Measurements from ENCODE around the gene E4F1.
"Not testable (repeated sequence)": the region's sequence is repeated elsewhere in the genome, so short reads cannot be mapped to it uniquely, and the experiment has no call there.

E4F1 gene

DNA sequence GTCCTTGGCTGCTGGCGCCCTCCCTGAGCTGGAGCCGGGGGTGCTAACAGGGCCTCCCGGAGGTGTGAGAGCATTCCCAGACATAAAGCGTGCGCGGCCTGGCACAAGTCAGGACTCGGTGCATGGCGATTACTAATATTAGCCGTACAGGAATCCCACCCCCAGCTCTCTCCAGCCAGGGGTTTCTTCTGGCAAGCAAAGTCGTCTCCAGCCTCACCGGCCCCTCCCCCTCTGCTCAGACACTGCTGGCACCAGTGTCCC is 32.0 kb upstream of the E4F1 start:
- no peaks in the 10 kb centered on the region for H3K36me3 ChIP-seq (ENCODE audit: control insufficient read depth, insufficient read depth, low read length)
- no peak overlapping the region for H3K27ac ChIP-seq (ENCODE audit: low read depth, low read length)
- peaks cover 22% of the 10 kb centered on the region for H3K27me3 ChIP-seq (ENCODE audit: control insufficient read depth, insufficient read depth, low read length)
- no peak overlapping the region for H3K4me3 ChIP-seq (ENCODE audit: low read length)
- H3K9ac ChIP-seq (ENCODE audit: low read length), result no peak overlapping the region
- no peaks in the 10 kb centered on the region for H3K4me1 ChIP-seq (ENCODE audit: control insufficient read depth, insufficient read depth, low read length)

DNA sequence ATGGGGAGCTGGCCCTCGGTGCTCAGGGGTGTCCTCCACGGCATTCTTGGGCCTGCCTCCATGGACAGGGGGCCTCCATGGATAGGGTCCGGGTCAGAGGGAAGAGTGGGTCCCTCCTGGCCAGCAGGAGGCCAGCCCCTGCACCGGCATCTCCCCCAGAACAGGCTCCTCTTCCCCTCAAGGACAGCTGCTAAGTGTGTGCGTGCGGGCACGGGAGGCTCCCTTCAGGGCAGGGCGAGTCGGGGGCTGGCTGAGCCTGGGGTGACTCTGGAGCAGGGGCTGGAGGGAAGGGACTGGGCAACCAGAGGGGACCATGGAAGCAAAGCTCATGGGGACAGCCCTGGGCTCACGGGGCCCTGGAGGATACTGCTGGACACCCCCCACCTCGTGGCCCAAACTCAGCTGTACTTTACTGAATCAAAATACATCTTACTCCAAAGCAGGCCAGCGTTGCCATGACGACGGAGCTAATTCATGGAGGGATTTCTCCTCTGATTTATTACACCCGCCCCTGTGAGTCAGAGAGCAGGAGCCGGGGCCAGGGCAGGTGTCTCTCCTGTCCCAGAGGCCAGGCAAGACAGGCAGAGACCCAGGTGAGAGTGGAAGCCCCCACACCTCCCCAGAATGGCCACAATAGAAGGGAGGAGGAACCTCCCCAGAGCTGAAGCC is 29.1 kb upstream of the E4F1 start:
- Histone ChIP-seq H3K9ac (ENCODE audit: low read length) (no peak overlapping the region), H3K4me3 (ENCODE audit: low read length) (no peak overlapping the region), H3K36me3 (ENCODE audit: control insufficient read depth, insufficient read depth, low read length) (no peaks in the 10 kb centered on the region)

GRCh38 chr16:2194852-2195321 is 28.5 kb upstream of the E4F1 start:
- Histone ChIP-seq H3K36me3 (ENCODE audit: control insufficient read depth, insufficient read depth, low read length) (no peaks in the 10 kb centered on the region), H3K9ac (ENCODE audit: low read length) (no peak overlapping the region), H3K4me3 (ENCODE audit: low read length) (no peak overlapping the region), H3K27ac (ENCODE audit: low read depth, low read length) (no peak overlapping the region), H3K27me3 (ENCODE audit: control insufficient read depth, insufficient read depth, low read length) (peaks cover 28% of the 10 kb centered on the region), H3K4me1 (ENCODE audit: control insufficient read depth, insufficient read depth, low read length) (no peaks in the 10 kb centered on the region)

More for the DNA sequence above, 29.1 kb upstream of the E4F1 start:
- Histone ChIP-seq H3K27me3 (ENCODE audit: control insufficient read depth, insufficient read depth, low read length) (peaks cover 28% of the 10 kb centered on the region), H3K27ac (ENCODE audit: low read depth, low read length) (no peak overlapping the region), H3K4me1 (ENCODE audit: control insufficient read depth, insufficient read depth, low read length) (no peaks in the 10 kb centered on the region)

GRCh38 chr16:2195322-2196161 is 27.8 kb upstream of the E4F1 start:
- Histone ChIP-seq H3K4me1 (ENCODE audit: control insufficient read depth, insufficient read depth, low read length) (no peaks in the 10 kb centered on the region), H3K27me3 (ENCODE audit: control insufficient read depth, insufficient read depth, low read length) (peaks cover 28% of the 10 kb centered on the region), H3K36me3 (ENCODE audit: control insufficient read depth, insufficient read depth, low read length) (no peaks in the 10 kb centered on the region), H3K9ac (ENCODE audit: low read length) (no peak overlapping the region), H3K4me3 (ENCODE audit: low read length) (no peak overlapping the region), H3K27ac (ENCODE audit: low read depth, low read length) (no peak overlapping the region)

DNA sequence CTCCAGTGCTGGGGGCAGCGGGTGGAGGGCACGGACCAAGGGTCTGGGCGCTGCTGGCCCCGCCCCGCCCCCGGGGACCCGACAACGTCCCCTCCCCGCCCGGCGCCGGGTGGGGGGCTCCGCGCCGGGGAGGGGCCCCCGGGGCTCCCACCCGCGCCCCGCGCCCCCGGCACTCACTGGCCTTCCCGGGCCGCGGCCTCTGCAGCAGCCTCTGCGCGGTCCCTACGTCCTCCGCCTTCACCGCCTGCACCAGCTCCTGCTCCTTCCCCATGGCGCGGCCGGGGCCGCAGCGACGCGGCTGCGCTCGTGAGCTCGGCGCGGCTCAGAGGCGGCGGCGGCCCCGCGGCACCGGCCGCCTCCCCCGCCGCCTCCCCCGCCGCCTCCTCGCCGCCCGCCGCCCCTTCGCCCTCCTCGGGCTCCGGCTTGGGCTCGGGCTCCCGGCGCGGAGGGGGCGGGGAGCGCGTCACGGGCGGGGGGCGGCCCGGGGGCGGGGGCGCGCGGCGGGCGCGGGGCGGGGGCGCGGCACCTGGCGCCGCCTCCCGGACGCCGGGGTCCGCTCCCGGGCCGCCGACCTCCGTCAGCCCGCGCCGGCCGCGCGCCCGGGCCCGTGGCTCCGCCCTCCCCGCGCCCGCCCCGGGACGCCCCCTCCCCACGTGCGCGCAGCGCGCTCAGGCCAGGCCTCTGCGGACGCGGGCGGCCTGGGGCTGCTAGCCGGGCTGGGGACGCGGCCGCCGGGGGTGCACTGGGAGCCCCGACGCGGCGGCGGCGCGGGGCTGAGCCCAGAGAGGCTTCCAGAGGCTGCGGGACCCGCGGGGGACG is 27.0 kb upstream of the E4F1 start, which contains the start of gene CASKIN1:
Gene CASKIN1 (minus strand): TSS at position 444 of the 819 bp plus-strand sequence. CDS start 173 bp downstream, at position 271.
- H3K9ac ChIP-seq (ENCODE audit: low read length), result no peak within 1 kb of the TSS
- no peaks in the 10 kb centered on the region for H3K36me3 ChIP-seq (ENCODE audit: control insufficient read depth, insufficient read depth, low read length)
- no peaks in the 10 kb centered on the region for H3K4me1 ChIP-seq (ENCODE audit: control insufficient read depth, insufficient read depth, low read length)
- peaks cover 28% of the 10 kb centered on the region for H3K27me3 ChIP-seq (ENCODE audit: control insufficient read depth, insufficient read depth, low read length)
- peak within 1 kb of the TSS; percentile 21 for H3K4me3 ChIP-seq (ENCODE audit: low read length)
- H3K27ac ChIP-seq (ENCODE audit: low read depth, low read length), result no peak within 1 kb of the TSS

DNA sequence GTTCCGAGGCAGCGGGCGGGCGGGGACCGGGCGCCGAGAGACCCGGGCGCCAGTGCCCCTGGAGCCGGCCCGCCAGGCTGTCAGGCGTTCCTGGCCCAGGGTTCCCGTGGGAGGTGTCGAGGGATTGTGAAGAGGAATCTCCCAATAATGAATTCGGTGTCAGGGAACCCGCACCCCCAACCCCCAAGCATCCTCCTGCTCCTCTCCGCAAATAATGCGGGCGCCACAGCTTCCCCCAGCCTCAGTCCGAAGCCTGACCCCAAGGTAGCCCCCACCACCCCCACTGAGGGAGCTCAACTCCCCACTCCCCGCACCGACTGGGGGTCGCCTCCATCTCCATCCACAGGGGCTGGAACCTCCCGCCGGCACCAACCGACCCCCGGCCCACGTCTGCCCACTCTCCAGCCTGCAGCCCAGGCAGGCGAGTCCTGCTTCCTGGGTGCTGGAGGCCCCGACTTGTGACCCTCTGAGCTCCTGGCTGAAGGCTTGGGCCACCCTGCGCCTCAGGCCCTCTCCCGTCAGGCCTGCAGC is 26.3 kb upstream of the E4F1 start:
- no peak overlapping the region for H3K27ac ChIP-seq (ENCODE audit: low read depth, low read length)
- H3K36me3 ChIP-seq (ENCODE audit: control insufficient read depth, insufficient read depth, low read length), result no peaks in the 10 kb centered on the region
- no peaks in the 10 kb centered on the region for H3K4me1 ChIP-seq (ENCODE audit: control insufficient read depth, insufficient read depth, low read length)
- H3K4me3 ChIP-seq (ENCODE audit: low read length), result no peak overlapping the region
- H3K9ac ChIP-seq (ENCODE audit: low read length), result no peak overlapping the region
- H3K27me3 ChIP-seq (ENCODE audit: control insufficient read depth, insufficient read depth, low read length), result peaks cover 28% of the 10 kb centered on the region

DNA sequence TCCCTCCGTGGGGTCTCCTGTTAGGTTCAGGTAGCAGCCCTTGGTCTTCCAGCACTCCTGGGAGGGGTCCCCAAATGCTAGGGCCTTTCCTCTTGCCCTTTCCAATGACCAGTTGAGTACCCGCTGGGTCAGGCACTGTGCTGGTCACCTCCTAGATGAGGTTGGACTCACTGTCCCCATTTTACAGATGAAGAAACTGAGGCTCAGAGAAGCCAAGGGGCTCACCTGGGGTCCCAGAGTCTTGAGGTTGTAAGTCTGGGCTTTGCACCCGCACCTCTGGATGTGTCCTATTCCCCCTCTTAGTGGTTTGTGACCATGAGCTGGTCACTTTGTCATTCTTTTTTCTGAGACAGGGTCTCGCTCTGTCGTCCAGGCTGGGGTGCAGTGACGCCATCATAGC is 25.6 kb upstream of the E4F1 start:
- H3K36me3 ChIP-seq (ENCODE audit: control insufficient read depth, insufficient read depth, low read length), result no peaks in the 10 kb centered on the region
- no peak overlapping the region for H3K9ac ChIP-seq (ENCODE audit: low read length)
- no peak overlapping the region for H3K27ac ChIP-seq (ENCODE audit: low read depth, low read length)
- no peak overlapping the region for H3K4me3 ChIP-seq (ENCODE audit: low read length)
- H3K27me3 ChIP-seq (ENCODE audit: control insufficient read depth, insufficient read depth, low read length), result peaks cover 28% of the 10 kb centered on the region
- H3K4me1 ChIP-seq (ENCODE audit: control insufficient read depth, insufficient read depth, low read length), result no peaks in the 10 kb centered on the region

GRCh38 chr16:2198283-2198682 is 25.1 kb upstream of the E4F1 start:
- H3K36me3 ChIP-seq (ENCODE audit: control insufficient read depth, insufficient read depth, low read length), result no peaks in the 10 kb centered on the region

GRCh38 chr16:2199095-2199494 is 24.3 kb upstream of the E4F1 start:
- no peaks in the 10 kb centered on the region for H3K4me1 ChIP-seq (ENCODE audit: control insufficient read depth, insufficient read depth, low read length)
- H3K36me3 ChIP-seq (ENCODE audit: control insufficient read depth, insufficient read depth, low read length), result no peaks in the 10 kb centered on the region
- H3K9ac ChIP-seq (ENCODE audit: low read length), result no peak overlapping the region
- H3K4me3 ChIP-seq (ENCODE audit: low read length), result no peak overlapping the region
- peaks cover 22% of the 10 kb centered on the region for H3K27me3 ChIP-seq (ENCODE audit: control insufficient read depth, insufficient read depth, low read length)
- no peak overlapping the region for H3K27ac ChIP-seq (ENCODE audit: low read depth, low read length)

More at GRCh38 chr16:2198283-2198682, 25.1 kb upstream of the E4F1 start:
- Histone ChIP-seq H3K27me3 (ENCODE audit: control insufficient read depth, insufficient read depth, low read length) (peaks cover 28% of the 10 kb centered on the region), H3K4me1 (ENCODE audit: control insufficient read depth, insufficient read depth, low read length) (no peaks in the 10 kb centered on the region), H3K9ac (ENCODE audit: low read length) (no peak overlapping the region), H3K27ac (ENCODE audit: low read depth, low read length) (no peak overlapping the region), H3K4me3 (ENCODE audit: low read length) (no peak overlapping the region)

DNA sequence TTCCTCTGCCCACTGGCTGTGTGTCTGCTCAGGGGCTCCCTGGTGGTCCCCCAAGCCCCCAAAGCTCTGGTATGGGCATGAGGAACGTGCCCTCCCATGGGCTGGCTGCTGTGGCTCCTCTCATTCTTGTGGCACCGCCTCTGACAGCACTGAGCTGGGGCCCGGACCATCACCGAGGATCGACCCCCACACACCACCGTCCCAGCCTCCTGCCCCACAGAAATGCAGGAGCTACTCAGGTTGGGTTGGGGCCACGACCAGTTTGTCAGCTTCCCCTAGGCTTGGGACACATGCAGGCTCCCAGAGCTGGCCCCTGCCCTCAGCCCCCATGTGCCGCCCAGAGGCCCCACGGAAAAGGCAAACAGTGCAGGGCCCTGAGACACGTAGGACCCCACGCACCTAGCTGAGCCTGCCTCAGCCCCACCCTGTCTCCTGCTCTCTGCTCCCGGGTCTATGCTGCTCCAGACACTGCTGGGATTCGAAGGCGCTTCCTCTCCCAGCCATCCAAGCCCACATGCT is 23.7 kb upstream of the E4F1 start:
- Histone ChIP-seq H3K27me3 (ENCODE audit: control insufficient read depth, insufficient read depth, low read length) (peaks cover 16% of the 10 kb centered on the region), H3K9ac (ENCODE audit: low read length) (no peak overlapping the region), H3K4me1 (ENCODE audit: control insufficient read depth, insufficient read depth, low read length) (peaks cover under 1% of the 10 kb centered on the region), H3K27ac (ENCODE audit: low read depth, low read length) (no peak overlapping the region), H3K36me3 (ENCODE audit: control insufficient read depth, insufficient read depth, low read length) (no peaks in the 10 kb centered on the region), H3K4me3 (ENCODE audit: low read length) (no peak overlapping the region)

DNA sequence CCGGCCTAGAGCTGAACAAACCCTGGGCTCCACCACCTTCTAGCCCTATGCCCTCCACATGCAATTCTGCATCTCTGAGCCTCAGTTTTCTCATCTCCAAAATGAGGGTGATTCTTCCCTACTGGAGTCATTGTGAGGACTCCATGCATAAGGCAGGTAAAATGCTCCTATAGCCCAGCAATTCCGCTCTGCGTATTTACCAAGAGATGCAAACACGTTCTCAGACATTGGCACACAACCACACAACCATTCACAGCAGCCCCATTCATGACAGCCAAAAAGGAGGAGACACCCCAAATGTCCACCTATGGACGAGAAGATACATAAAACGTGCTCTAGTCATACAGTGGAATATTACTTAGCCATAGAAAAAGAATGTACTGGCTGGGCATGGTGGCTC is 23.1 kb upstream of the E4F1 start:
- Histone ChIP-seq H3K4me1 (ENCODE audit: control insufficient read depth, insufficient read depth, low read length) (peaks cover 3% of the 10 kb centered on the region), H3K36me3 (ENCODE audit: control insufficient read depth, insufficient read depth, low read length) (no peaks in the 10 kb centered on the region), H3K4me3 (ENCODE audit: low read length) (no peak overlapping the region), H3K9ac (ENCODE audit: low read length) (no peak overlapping the region), H3K27me3 (ENCODE audit: control insufficient read depth, insufficient read depth, low read length) (peaks cover 10% of the 10 kb centered on the region), H3K27ac (ENCODE audit: low read depth, low read length) (no peak overlapping the region)

DNA sequence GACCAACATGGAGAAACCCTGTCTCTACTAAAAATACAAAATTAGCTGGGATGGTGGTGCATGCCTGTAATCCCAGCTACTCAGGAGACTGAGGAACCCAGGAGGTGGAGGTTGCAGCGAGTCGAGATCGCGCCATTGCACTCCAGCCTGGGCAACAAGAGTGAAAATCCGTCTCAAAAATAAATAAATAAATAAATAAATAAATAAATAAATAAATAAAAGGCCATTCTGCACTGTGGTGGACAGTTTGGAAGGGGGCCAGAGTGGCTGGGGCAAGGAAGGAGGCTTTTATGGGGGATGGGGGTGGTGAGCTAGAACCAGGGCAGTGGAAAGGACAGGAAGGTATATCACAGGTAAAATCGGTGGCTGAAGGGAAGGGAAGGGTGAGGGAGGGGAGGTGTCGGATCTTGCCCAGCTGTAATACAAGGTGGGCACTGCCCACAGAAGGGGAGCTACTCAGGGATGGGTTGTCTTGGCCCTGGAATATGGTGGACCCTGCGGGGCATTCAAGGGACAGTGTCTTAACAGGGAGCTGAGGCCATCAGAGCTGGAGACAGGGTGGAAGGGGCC is 20.2 kb upstream of the E4F1 start:
- H3K27ac ChIP-seq (ENCODE audit: low read depth, low read length); H3K9ac ChIP-seq (ENCODE audit: low read length); H3K4me3 ChIP-seq (ENCODE audit: low read length); H3K27me3 ChIP-seq (ENCODE audit: control insufficient read depth, insufficient read depth, low read length); H3K4me1 ChIP-seq (ENCODE audit: control insufficient read depth, insufficient read depth, low read length): not testable (repeated sequence)
- H3K36me3 ChIP-seq (ENCODE audit: control insufficient read depth, insufficient read depth, low read length), result peaks cover 11% of the 10 kb centered on the region

All from rectal smooth muscle tissue (tissue), 1 donor.